ENCODE results near the gene SPATA46. TPM values are rescaled to one million over a fixed set of nuclear protein-coding genes. Genes with fewer than 3 reads are reported as not detected.

Gene SPATA46
- total and polyA plus RNA-seq, 9 of the 15 experiments (the other 6 are each of a cell fraction or from before 2014, with no cell fraction given): 0.04 to 0.11 TPM; not detected in 7

DNA sequence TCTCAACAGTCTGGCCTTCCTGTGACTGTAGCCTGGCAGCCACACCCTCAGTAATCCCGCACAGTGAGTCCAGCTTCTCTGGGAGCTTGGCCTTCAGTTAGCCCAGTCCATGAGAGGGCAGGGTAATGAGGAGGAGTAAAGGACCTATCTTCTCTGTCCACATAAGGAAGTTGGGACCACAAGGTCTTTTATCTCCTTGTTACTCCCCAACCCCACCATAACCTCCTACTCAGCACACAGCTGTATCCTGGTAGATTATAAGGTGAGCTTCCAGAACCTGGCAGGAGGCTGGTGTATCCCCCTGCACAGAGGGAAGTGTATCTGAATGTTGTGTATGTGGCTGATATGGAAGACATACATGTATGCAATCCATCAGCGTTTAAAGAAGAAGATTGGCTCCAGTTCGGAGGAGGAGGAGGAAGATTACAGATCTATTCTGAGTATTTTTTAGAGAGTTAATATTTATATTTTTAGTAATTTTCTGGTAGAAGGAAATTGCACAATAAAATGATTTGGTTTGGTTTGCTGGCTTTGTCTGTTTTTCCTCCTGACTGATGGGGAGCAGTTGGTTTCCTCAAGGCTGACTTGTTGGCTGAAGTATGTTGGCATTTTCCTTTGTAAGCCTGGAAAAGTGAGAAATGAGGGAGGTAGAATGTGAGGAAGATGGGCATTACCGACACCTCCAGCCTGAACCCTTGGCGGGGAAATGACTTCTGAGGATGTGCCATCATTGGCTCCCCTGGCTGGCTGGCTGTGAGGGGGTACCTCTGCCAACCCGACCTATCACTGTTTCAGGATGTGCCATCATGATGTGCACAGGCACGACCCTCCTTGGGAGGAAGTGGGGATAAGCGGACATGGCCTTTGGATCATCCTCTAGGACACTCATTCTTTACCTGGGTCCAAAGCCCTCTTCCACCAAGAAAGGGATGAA, 9.9 kb upstream of the SPATA46 start (continued):
- TF ChIP-seq U2AF2 (optimal IDR thresholded peaks at IDR 0.05; ENCODE audit: low read depth, low read length) (no peak), CREBBP (IDR thresholded peaks at IDR 0.05; ENCODE audit: low read depth, low read length) (no peak), GABPB1 (CRISPR knock-in tag; IDR thresholded peaks at IDR 0.05) (no peak), NFE2L1 (tag; IDR thresholded peaks at IDR 0.05; ENCODE audit: borderline replicate concordance, low read depth) (no peak), SMARCC2 (IDR thresholded peaks at IDR 0.05; ENCODE audit: low read depth) (peak; percentile 87), MXI1 (IDR thresholded peaks at IDR 0.05; ENCODE audit: low read depth, low read length) (peak; percentile 55; the same call in 1 of the 2 replicates), POLR2AphosphoS5 (IDR thresholded peaks at IDR 0.05; ENCODE audit: control insufficient read depth, insufficient read depth, low read depth, low read length) (peak; percentile 99), FOXA3 (CRISPR knock-in tag; conservative IDR thresholded peaks at IDR 0.05 in 1 of 2, IDR thresholded peaks at IDR 0.05 in 1 of 2) (no peak), HDAC3 (IDR thresholded peaks at IDR 0.05; ENCODE audit: borderline replicate concordance, partially characterized antibody) (peak; percentile 92)
- TF ChIP-seq, protein P1, sequence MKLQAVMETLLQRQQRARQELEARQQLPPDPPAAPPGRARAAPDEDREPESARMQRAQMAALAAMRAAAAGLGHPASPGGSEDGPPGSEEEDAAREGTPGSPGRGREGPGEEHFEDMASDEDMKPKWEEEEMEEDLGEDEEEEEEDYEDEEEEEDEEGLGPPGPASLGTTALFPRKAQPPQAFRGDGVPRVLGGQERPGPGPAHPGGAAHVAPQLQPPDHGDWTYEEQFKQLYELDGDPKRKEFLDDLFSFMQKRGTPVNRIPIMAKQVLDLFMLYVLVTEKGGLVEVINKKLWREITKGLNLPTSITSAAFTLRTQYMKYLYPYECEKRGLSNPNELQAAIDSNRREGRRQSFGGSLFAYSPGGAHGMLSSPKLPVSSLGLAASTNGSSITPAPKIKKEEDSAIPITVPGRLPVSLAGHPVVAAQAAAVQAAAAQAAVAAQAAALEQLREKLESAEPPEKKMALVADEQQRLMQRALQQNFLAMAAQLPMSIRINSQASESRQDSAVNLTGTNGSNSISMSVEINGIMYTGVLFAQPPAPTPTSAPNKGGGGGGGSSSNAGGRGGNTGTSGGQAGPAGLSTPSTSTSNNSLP (IDR thresholded peaks at IDR 0.05; ENCODE audit: borderline replicate concordance, low read depth, low read length): peak; percentile 51; the same call in 1 of the 2 replicates
- TF ChIP-seq, protein P2, sequence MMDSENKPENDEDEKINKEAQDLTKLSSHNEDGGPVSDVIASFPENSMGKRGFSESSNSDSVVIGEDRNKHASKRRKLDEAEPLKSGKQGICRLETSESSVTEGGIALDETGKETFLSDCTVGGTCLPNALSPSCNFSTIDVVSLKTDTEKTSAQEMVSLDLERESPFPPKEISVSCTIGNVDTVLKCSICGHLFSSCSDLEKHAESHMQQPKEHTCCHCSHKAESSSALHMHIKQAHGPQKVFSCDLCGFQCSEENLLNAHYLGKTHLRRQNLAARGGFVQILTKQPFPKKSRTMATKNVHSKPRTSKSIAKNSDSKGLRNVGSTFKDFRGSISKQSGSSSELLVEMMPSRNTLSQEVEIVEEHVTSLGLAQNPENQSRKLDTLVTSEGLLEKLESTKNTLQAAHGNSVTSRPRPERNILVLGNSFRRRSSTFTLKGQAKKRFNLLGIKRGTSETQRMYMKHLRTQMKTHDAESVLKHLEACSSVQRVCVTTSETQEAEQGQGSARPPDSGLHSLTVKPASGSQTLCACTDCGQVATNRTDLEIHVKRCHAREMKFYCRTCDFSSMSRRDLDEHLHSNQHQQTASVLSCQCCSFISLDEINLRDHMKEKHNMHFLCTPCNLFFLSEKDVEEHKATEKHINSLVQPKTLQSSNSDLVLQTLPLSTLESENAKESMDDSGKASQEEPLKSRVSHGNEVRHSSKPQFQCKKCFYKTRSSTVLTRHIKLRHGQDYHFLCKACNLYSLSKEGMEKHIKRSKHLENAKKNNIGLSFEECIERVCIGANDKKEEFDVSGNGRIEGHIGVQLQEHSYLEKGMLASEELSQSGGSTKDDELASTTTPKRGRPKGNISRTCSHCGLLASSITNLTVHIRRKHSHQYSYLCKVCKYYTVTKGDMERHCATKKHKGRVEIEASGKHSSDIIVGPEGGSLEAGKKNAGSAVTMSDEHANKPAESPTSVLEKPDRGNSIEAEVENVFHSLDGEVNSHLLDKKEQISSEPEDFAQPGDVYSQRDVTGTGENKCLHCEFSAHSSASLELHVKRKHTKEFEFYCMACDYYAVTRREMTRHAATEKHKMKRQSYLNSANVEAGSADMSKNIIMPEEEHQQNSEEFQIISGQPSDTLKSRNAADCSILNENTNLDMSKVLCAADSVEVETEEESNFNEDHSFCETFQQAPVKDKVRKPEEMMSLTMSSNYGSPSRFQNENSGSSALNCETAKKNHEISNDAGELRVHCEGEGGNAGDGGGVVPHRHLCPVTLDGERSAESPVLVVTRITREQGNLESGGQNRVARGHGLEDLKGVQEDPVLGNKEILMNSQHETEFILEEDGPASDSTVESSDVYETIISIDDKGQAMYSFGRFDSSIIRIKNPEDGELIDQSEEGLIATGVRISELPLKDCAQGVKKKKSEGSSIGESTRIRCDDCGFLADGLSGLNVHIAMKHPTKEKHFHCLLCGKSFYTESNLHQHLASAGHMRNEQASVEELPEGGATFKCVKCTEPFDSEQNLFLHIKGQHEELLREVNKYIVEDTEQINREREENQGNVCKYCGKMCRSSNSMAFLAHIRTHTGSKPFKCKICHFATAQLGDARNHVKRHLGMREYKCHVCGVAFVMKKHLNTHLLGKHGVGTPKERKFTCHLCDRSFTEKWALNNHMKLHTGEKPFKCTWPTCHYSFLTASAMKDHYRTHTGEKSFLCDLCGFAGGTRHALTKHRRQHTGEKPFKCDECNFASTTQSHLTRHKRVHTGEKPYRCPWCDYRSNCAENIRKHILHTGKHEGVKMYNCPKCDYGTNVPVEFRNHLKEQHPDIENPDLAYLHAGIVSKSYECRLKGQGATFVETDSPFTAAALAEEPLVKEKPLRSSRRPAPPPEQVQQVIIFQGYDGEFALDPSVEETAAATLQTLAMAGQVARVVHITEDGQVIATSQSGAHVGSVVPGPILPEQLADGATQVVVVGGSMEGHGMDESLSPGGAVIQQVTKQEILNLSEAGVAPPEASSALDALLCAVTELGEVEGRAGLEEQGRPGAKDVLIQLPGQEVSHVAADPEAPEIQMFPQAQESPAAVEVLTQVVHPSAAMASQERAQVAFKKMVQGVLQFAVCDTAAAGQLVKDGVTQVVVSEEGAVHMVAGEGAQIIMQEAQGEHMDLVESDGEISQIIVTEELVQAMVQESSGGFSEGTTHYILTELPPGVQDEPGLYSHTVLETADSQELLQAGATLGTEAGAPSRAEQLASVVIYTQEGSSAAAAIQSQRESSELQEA (IDR thresholded peaks at IDR 0.05; ENCODE audit: low read depth): no peak
- TF ChIP-seq, protein P3, sequence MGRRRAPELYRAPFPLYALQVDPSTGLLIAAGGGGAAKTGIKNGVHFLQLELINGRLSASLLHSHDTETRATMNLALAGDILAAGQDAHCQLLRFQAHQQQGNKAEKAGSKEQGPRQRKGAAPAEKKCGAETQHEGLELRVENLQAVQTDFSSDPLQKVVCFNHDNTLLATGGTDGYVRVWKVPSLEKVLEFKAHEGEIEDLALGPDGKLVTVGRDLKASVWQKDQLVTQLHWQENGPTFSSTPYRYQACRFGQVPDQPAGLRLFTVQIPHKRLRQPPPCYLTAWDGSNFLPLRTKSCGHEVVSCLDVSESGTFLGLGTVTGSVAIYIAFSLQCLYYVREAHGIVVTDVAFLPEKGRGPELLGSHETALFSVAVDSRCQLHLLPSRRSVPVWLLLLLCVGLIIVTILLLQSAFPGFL (CRISPR knock-in tag; IDR thresholded peaks at IDR 0.05): no peak
